ENCODE data around the gene NUMA1. TPM values are rescaled to one million over a fixed set of nuclear protein-coding genes. Genes with fewer than 3 reads are reported as not detected.

Gene NUMA1
- polyA plus RNA-seq, 1 experiment = 79.5 TPM

DNA sequence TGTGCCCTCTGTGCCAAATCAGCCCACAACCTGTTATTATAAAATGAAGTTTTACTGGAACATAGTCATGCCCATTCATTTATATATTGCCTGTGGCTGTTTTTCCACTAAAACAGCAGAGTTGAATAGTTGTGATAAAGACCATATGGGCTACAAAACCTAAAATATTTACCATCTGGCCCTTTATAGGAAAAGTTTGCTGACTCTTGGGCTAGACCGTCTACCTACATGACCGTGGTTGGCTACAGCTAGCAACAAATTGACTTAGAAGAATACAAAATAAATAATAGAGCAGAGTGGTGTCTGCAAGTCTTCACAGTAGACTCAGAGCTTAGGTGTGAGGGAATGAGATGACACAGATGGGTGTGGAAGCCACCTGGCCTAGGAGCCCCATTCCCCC lies 92.8 kb downstream of the NUMA1 start:
- Histone ChIP-seq H3K27ac (ENCODE audit: low read depth, low read length) (peak overlapping the region; percentile 57), H3K27me3 (ENCODE audit: control insufficient read depth, insufficient read depth, low read length) (no peaks in the 10 kb centered on the region), H3K9me3 (ENCODE audit: control insufficient read depth, insufficient read depth, low read length) (no peaks in the 10 kb centered on the region), H3K4me3 (ENCODE audit: low read depth, low read length) (no peak overlapping the region)
- TF ChIP-seq, protein P1, sequence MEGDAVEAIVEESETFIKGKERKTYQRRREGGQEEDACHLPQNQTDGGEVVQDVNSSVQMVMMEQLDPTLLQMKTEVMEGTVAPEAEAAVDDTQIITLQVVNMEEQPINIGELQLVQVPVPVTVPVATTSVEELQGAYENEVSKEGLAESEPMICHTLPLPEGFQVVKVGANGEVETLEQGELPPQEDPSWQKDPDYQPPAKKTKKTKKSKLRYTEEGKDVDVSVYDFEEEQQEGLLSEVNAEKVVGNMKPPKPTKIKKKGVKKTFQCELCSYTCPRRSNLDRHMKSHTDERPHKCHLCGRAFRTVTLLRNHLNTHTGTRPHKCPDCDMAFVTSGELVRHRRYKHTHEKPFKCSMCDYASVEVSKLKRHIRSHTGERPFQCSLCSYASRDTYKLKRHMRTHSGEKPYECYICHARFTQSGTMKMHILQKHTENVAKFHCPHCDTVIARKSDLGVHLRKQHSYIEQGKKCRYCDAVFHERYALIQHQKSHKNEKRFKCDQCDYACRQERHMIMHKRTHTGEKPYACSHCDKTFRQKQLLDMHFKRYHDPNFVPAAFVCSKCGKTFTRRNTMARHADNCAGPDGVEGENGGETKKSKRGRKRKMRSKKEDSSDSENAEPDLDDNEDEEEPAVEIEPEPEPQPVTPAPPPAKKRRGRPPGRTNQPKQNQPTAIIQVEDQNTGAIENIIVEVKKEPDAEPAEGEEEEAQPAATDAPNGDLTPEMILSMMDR (IDR thresholded peaks at IDR 0.05; ENCODE audit: low read depth, low read length) = no peak
- DNase-seq (ENCODE audit: low read depth, low spot score) = no peak
- POLR2A ChIA-PET = interaction anchor here (1.3 kb wide), 1 partner anchor 15 kb away, joined by 6 read pairs; no protein-coding TSS in a partner anchor
- CTCF ChIA-PET = interaction anchor here (0.6 to 7.1 kb wide), 4 partner anchors 10 to 484 kb away, joined by 3 to 53 read pairs (median 6); no protein-coding TSS in a partner anchor

DNA sequence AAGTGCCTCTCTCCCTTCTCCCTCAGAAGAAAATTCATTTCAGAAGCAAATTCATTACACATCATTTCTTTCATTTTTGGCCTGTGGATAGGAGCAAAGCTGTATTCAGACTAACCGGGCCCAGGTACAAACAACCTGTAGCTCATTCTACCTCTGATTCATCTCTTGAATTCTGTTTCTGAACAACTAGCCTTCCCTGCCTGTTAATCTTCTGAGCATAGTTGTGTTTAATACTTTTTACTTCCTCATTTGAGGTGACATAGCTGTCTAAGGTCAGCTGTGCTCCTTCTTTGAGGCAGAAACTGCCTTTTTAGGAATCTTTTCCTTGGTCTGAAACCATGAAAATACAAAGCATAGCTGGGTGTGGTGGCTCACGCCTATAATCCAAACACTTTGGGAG lies 94.2 kb downstream of the NUMA1 start:
- ChIA-PET CTCF (interaction anchor here (0.6 to 7.1 kb wide), 4 partner anchors 8 to 445 kb away, joined by 3 to 53 read pairs (median 7); no protein-coding TSS in a partner anchor), POLR2A (interaction anchor here (0.6 kb wide), 1 partner anchor 29 kb away, joined by 9 read pairs; no protein-coding TSS in a partner anchor)
- no peak overlapping the region for H3K4me3 ChIP-seq (ENCODE audit: low read depth, low read length)
- no peaks in the 10 kb centered on the region for H3K27me3 ChIP-seq (ENCODE audit: control insufficient read depth, insufficient read depth, low read length)
- H3K27ac ChIP-seq (ENCODE audit: low read depth, low read length) = no peak overlapping the region
- no peak for DNase-seq (ENCODE audit: low read depth, low spot score)
- TF ChIP-seq, protein P1 (IDR thresholded peaks at IDR 0.05; ENCODE audit: low read depth, low read length) = no peak
- H3K9me3 ChIP-seq (ENCODE audit: control insufficient read depth, insufficient read depth, low read length) = no peaks in the 10 kb centered on the region

DNA sequence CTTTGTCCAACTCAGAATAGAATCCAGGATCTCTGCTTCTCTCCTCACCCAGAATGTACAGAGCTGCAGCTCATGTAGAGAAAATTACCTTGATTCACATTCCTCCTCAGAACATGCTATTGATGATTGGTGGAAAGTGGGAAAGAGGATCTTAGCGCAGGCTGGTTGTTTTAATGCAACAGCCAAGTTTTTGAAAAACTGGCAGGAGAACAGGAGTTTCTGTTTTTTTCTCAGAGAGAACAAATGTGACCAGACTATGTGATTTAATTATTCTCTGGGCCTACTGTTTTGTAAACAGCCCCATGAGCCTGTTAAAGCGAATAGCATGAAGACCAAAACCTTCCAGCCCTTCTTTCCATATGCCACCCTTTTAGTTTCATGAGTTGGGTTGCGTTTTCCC lies 100.7 kb downstream of the NUMA1 start:
- DNase-seq (ENCODE audit: low read depth, low spot score) = no peak
- Histone ChIP-seq H3K27me3 (ENCODE audit: control insufficient read depth, insufficient read depth, low read length) (no peaks in the 10 kb centered on the region), H3K9me3 (ENCODE audit: control insufficient read depth, insufficient read depth, low read length) (no peaks in the 10 kb centered on the region), H3K27ac (ENCODE audit: low read depth, low read length) (no peak overlapping the region), H3K4me3 (ENCODE audit: low read depth, low read length) (no peak overlapping the region)
- POLR2A ChIA-PET = no interaction called here
- CTCF ChIA-PET = interaction anchor here (0.6 to 4.2 kb wide), 7 partner anchors 9 to 451 kb away, joined by 3 to 53 read pairs (median 39); no protein-coding TSS in a partner anchor
- TF ChIP-seq, protein P1 (IDR thresholded peaks at IDR 0.05; ENCODE audit: low read depth, low read length) = no peak

DNA sequence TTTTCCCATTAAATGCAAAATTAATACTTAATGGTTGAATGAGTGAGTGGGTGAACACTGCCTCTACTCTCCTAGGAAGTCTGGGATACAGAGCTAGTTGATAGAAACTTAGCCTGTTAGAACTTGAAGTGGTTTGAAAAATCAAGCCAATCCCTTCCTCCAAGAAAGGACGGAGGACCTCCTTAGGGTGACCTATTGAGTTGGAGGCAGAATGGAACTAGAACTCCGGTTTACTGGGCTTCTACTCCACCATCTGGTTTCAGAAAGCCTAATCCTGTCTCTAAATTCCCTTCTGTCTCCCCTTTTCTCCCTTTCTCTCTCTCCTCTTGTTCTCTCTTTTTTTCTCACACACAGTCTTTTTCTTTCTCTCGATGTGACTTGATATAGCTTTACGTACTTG lies 101.2 kb downstream of the NUMA1 start:
- TF ChIP-seq, protein P1 (IDR thresholded peaks at IDR 0.05; ENCODE audit: low read depth, low read length) = no peak
- DNase-seq (ENCODE audit: low read depth, low spot score) = no peak
- H3K4me3 ChIP-seq (ENCODE audit: low read depth, low read length) = no peak overlapping the region
- H3K9me3 ChIP-seq (ENCODE audit: control insufficient read depth, insufficient read depth, low read length) = no peaks in the 10 kb centered on the region
- no peak overlapping the region for H3K27ac ChIP-seq (ENCODE audit: low read depth, low read length)
- ChIA-PET POLR2A (no interaction called here), CTCF (interaction anchor here (0.6 to 4.2 kb wide), 10 partner anchors 10 to 452 kb away, joined by 3 to 53 read pairs (median 17); no protein-coding TSS in a partner anchor)
- no peaks in the 10 kb centered on the region for H3K27me3 ChIP-seq (ENCODE audit: control insufficient read depth, insufficient read depth, low read length)

DNA sequence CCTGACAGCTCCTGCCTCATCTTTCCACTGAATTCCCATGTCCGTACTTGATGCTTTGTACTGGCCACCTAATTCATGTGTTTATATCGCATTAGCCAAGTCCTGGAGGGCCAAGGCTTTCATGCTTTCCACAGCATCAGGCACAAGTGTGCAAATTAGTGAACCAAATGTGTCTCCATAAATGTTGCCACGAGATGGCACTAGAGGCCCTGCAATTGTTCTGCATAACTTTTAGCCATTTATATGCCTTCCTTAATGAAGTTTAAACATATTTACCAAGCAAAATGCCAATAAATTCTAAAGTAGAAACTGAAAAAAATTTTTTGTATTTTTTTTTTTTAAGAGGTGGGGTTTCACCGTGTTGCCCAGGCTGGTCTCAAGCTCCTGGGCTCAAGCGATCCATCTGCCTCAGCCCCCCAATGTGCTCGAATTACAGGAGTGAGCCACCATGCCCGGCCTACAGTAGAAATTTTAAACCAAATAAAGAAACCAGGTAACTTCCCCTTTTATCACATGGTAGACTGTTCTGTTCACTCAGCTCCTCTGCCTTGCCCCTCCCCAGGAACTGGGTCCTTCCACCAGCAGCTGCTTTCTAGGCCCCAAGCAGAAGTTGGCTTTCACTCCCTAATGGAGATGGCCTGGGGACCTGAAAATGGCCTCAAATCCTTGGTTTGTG lies 102.5 kb downstream of the NUMA1 start:
- CTCF ChIA-PET = interaction anchor here (0.6 to 4.2 kb wide), 35 partner anchors 11 to 457 kb away, joined by 3 to 53 read pairs (median 4); partner anchors contain the start of genes CLPB and IL18BP
- POLR2A ChIA-PET = no interaction called here
- H3K27ac ChIP-seq (ENCODE audit: low read depth, low read length) = no peak overlapping the region
- no peak overlapping the region for H3K4me3 ChIP-seq (ENCODE audit: low read depth, low read length)
- TF ChIP-seq, protein P1 (IDR thresholded peaks at IDR 0.05; ENCODE audit: low read depth, low read length) = peak; percentile 72
- DNase-seq (ENCODE audit: low read depth, low spot score) = no peak
- H3K9me3 ChIP-seq (ENCODE audit: control insufficient read depth, insufficient read depth, low read length) = no peaks in the 10 kb centered on the region
- H3K27me3 ChIP-seq (ENCODE audit: control insufficient read depth, insufficient read depth, low read length) = no peaks in the 10 kb centered on the region

All from AG04450 (cell line).